ENCODE measurements around the gene RNF128.
"Not testable (repeated sequence)": the region's sequence is repeated elsewhere in the genome, so short reads cannot be mapped to it uniquely, and the experiment has no call there.

Gene RNF128

DNA sequence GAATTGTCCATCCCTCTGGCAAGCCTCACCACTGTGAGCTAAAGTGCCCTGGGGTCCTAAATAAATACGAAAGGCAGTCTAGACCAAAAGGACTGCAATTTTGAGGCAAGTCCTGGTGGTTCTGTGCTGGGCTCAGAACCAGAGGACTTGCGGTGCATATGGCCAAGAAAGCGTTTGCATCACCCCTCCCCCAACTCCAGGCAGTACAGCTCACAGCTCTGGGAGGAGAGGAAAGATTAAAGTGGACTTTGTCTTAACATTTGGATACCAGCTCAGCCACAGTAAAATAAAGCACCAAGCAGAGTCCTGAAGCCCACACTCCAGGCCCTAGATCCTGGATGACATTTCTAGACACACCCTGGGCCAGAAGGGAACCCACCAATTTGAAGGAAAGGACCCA, 24.9 kb downstream of the RNF128 start:
- DNase-seq, result no peak

DNA sequence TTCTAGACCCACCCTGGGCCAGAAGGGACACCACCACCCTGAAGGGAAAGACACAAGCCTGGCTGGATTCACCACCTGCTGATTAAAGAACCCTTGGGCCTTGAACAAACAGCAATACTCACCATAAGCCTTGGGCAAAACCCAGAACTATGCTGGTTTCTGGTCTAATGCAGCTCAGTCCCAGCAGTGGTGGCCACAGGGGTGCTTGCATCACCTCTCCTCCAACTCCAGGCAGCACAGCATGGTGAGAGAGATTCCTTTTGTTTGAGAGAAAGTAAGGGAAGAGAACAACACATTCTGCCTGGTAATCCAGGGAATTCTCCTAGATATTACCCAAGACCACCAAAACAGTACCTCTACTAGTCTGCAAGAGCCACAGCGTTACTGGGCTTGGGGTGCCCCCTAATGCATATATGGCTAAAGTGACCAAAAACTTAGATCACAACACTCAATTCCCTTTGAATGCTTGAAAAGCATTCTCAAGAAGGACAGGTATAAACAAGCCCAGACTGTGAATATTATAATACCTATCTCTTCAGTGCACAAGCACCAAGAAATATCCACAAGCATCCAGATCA, 25.7 kb downstream of the RNF128 start:
- DNase-seq, result no peak

DNA sequence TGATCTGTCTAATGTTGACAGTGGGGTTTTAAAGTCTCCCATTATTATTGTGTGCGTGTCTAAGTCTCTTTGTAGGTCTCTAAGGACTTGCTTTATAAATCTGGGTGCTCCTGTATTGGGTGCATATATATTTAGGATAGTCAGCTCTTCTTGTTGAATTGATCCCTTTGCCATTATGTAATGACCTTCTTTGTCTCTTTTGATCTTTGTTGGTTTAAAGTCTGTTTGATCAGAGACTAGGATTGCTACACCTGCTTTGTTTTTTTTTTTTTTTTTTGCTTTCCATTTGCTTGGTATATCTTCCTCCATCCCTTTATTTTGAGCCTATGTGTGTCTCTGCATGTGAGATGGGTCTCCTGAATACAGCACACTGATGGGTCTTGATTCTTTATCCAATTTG, 42.8 kb downstream of the RNF128 start:
- DNase-seq, result not testable (repeated sequence)

- DNase-seq, result no peak
Observed at GRCh38 chrX:106774981-106775380, 48.5 kb downstream of the RNF128 start.

DNA sequence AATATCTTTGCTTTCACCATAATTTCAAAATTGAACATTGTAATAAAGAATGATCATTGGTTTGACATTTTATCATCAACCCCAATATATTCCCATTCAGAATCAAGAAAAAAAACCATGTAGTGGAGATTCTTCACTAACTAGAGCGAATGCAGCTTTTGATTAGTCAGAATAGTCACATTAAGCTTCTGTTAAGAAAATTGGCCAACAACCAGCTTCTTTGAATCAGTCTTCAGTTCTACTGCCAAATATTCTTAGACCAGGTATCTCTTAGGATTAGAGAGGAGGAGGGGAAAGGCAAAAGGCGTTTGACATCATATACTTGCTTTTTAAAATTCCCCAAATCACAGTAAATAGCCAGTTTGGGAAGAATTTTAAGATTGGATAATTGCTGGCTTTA, 53.8 kb downstream of the RNF128 start:
- DNase-seq, result no peak

GRCh38 chrX:106780664-106781377, 54.3 kb downstream of the RNF128 start:
- DNase-seq, result no peak

GRCh38 chrX:106783716-106784115, 57.2 kb downstream of the RNF128 start:
- DNase-seq, result no peak

GRCh38 chrX:106791495-106791894, 65.0 kb downstream of the RNF128 start:
- no peak for DNase-seq

DNA sequence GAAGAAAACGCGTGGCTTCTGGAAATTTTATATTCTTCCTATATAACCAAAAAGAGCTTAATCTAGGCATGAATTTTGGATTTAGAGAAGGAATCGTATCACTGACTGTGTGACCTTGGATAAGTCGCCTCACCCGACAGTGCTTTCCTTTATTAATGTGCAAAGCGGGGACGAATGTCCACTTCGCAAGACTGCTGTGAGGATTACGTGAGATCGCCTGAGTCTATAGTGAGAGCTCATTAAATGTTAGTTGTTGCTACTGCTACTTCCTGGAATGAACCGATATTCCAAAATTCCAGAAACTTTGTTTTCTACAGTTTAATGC, 75.5 kb downstream of the RNF128 start:
- DNase-seq, result no peak

DNA sequence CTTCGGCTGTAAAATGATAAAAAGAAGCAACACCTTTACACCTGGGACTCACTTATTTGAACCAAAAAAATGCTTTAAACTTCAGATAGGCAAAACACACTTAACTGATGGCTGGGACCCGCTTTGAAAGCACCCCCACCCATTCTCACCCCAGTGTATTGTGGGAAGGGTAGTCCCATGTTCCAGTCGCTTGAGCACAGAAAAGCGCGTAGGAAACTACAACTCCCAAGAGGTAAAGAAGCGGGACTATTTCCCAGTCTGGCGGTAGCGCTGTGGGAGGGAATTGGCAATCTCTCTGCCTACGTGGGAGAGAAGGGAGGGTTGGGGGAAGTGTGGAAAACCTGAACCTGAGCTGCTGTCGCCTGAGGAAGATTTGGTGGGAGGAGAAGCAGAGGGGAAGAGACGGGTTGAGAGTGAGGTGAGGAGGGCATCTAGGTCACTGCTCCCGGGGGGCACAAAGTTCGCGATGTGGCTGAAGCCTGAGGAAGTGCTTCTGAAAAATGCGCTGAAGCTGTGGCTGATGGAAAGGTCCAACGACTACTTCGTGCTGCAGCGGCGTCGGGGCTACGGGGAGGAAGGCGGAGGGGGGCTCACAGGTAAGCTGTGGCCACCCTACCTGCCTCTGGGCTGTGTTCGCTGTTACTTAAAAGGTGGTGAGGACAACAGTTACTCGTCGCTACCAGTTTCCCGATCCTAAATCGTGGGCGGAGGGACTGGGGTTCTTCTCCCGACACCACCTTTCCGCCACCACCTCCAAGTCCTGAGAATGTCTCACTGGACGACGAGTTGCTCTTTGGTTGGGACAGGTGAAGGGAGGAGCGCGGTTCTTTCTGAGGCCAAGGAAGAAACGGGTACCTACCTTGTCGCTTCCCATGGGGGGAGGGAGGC, 76.1 kb downstream of the RNF128 start, which contains the start of gene TBC1D8B:
Gene TBC1D8B, plus strand, starts transcription at position 286 of the 888 bp plus-strand sequence. Its CDS starts 181 bp downstream, at position 467.
- no peak for DNase-seq

- DNase-seq, result no peak
Observed at GRCh38 chrX:106811131-106811910, 84.8 kb downstream of the RNF128 start.

DNA sequence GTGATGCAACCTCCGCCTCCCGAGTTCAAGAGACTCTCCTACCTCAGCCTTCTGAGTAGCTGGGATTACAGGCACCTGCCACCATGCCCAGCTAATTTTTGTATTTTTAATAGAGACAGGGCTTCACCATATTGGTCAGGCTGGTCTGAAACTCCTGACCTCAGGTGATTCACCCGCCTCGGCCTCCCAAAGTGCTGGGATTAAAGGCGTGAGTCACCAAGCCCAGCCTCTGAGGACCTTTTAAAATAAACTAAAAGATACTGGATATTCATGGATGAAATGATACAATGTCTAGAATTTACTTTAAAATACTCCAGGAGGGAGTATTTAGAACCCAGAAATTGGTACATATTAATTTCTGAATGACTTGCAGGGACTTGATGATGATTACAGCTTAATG, 86.4 kb downstream of the RNF128 start:
- not testable (repeated sequence) for DNase-seq

GRCh38 chrX:106814093-106814492, 87.6 kb downstream of the RNF128 start:
- DNase-seq, result not testable (repeated sequence)
